HL-60 (cell line): Measurements from ENCODE around the gene ATXN7L2.

Experiments
- DNase-seq, 2 experiments: peaks; one replicate each; pipeline ENCODE4 v3.0.0-alpha.2; 2010 to 2020; ENCODE audit warnings: low read depth in 1 of 2, low spot score in 1 of 2
- H3K27ac ChIP-seq: fragments of 250-450 bp; sonication (Bioruptor Pico); replicated peaks from 2 replicates; pipeline ENCODE4 v1.5.1; 2020; ENCODE audit warnings: mild to moderate bottlenecking, moderate library complexity
- H3K27me3 ChIP-seq: fragments of 250-450 bp; sonication (Bioruptor Pico); 2 replicates; pipeline ENCODE4 v1.5.1; 2021; ENCODE audit warnings: mild to moderate bottlenecking, moderate library complexity; ENCODE audit not compliant: insufficient read depth, poor library complexity, severe bottlenecking
- H3K4me3 ChIP-seq: replicated peaks from 2 replicates; pipeline ENCODE4 v1.5.1; 2011; ENCODE audit warnings: mild to moderate bottlenecking, control low read depth, low read length; ENCODE audit not compliant: insufficient read depth
- GABPA ChIP-seq: IDR thresholded peaks from 2 replicates; pipeline ENCODE4 v1.6.1; 2012; ENCODE audit warnings: low read depth
- POLR2AphosphoS5 ChIP-seq: IDR thresholded peaks from 2 replicates; pipeline ENCODE4 v1.6.1; 2012; ENCODE audit warnings: low read depth
- SPI1 ChIP-seq: IDR thresholded peaks from 2 replicates; pipeline ENCODE4 v1.6.1; 2012; ENCODE audit warnings: low read depth, mild to moderate bottlenecking, borderline replicate concordance
- TF ChIP-seq, protein P1 (sequence below): IDR thresholded peaks from one replicate; pipeline ENCODE4 v1.5.1; 2011; ENCODE audit warnings: low read length, control low read depth, inconsistent platforms; ENCODE audit not compliant: insufficient read depth
- TF ChIP-seq, protein P2 (sequence below): IDR thresholded peaks from 2 replicates; pipeline ENCODE4 v1.6.1; 2012; ENCODE audit warnings: low read depth; ENCODE audit not compliant: insufficient replicate concordance

Gene ATXN7L2

DNA sequence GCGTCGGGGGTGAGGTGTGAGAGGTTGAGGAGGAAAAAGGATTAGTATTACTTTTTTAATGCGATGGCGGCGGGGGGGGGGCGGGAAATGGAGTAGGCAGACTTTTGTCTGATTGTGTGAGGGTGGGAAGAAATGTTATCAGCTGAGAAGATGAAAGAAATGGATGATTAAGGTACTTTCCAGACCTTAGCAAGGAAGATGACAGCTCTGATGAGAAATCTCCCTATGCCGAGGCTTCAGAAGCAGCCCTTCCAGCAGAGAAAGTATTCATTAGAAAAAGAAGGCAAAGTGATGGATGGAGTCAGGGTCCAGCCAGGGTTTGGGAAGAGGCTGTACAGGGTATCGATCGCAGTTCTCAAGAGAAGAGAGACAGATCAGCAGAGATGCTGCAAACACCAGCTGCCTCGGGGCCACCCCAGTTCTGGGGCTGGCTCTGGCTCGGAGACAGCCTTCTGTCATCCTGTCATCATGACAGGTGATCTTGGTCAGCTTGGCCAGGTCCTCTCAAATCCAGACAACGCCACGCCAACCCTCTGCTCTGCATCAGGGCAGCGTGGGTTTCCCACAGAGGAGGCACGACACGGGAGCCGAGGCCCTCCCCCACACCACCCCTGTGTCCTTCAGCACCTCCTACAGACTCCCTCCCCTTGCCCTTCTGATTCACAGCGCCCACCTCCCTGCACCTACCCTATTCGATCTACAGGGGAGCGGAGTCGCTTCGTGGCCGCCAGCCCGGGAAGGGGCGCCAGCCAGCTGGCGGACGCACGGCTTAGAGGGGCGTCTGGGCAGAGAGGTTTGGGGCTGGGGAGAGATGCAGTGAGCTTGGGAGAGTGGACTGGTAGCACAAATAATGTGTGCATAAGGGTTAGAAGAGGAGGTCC, 674 bp upstream of the ATXN7L2 start:
- DNase-seq, result no peak
- Histone ChIP-seq H3K27me3 (peaks cover 4% of the 10 kb centered on the region), H3K4me3 (peak overlapping the region; percentile 69), H3K27ac (no peak overlapping the region)
- TF ChIP-seq GABPA (no peak), SPI1 (no peak), POLR2AphosphoS5 (no peak)
- TF ChIP-seq, protein P1, sequence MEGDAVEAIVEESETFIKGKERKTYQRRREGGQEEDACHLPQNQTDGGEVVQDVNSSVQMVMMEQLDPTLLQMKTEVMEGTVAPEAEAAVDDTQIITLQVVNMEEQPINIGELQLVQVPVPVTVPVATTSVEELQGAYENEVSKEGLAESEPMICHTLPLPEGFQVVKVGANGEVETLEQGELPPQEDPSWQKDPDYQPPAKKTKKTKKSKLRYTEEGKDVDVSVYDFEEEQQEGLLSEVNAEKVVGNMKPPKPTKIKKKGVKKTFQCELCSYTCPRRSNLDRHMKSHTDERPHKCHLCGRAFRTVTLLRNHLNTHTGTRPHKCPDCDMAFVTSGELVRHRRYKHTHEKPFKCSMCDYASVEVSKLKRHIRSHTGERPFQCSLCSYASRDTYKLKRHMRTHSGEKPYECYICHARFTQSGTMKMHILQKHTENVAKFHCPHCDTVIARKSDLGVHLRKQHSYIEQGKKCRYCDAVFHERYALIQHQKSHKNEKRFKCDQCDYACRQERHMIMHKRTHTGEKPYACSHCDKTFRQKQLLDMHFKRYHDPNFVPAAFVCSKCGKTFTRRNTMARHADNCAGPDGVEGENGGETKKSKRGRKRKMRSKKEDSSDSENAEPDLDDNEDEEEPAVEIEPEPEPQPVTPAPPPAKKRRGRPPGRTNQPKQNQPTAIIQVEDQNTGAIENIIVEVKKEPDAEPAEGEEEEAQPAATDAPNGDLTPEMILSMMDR, result no peak
- TF ChIP-seq, protein P2, sequence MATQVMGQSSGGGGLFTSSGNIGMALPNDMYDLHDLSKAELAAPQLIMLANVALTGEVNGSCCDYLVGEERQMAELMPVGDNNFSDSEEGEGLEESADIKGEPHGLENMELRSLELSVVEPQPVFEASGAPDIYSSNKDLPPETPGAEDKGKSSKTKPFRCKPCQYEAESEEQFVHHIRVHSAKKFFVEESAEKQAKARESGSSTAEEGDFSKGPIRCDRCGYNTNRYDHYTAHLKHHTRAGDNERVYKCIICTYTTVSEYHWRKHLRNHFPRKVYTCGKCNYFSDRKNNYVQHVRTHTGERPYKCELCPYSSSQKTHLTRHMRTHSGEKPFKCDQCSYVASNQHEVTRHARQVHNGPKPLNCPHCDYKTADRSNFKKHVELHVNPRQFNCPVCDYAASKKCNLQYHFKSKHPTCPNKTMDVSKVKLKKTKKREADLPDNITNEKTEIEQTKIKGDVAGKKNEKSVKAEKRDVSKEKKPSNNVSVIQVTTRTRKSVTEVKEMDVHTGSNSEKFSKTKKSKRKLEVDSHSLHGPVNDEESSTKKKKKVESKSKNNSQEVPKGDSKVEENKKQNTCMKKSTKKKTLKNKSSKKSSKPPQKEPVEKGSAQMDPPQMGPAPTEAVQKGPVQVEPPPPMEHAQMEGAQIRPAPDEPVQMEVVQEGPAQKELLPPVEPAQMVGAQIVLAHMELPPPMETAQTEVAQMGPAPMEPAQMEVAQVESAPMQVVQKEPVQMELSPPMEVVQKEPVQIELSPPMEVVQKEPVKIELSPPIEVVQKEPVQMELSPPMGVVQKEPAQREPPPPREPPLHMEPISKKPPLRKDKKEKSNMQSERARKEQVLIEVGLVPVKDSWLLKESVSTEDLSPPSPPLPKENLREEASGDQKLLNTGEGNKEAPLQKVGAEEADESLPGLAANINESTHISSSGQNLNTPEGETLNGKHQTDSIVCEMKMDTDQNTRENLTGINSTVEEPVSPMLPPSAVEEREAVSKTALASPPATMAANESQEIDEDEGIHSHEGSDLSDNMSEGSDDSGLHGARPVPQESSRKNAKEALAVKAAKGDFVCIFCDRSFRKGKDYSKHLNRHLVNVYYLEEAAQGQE, result no peak

DNA sequence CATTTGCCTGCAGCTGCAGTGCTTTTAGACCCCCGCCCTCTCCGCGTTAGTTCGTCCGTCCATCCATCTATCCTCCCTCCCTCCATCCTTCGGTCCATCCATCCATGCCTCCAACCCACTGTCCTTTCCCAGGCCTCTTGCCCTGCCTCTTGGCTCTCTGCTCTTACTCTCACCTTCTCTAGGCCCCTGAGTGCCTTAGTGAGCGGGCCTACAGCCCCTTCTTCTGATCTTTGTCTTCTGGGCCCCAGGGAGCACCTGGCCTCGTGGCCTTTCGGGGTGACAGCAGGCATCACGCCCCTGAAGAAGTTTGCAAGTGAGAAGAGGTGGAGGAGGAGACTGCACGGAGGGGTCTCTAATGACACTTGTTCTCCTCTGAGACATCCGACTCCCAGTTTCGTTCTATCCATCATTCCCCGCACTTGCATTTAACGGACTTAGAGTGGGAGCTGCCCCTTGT, 842 bp downstream of the ATXN7L2 start:
- TF ChIP-seq POLR2AphosphoS5 (no peak), GABPA (no peak), SPI1 (no peak)
- TF ChIP-seq, protein P2, result no peak
- no peak for DNase-seq
- peak overlapping the region; percentile 66 for H3K4me3 ChIP-seq
- peaks cover 4% of the 10 kb centered on the region for H3K27me3 ChIP-seq
- peak overlapping the region; percentile 99 for H3K27ac ChIP-seq

DNA sequence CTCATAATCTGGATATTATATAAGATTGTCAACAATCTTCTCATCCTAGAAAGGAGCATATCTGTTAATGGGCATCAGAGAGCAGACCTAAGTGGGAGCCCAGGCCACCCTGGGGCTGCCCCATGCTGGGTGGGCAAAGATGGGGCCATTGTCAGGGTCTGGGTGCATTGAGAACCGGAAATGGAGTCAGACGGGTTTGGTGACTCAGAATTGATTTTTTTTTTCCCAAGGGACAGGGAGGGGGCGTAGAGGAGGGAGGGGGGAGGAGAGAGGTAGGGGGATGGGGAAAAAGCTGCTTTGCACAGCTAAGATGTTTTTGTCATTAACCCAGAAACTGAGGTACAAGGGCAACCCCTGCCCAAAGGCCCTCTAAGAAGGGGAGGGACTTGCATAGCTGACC, 1.3 kb downstream of the ATXN7L2 start:
- Histone ChIP-seq H3K4me3 (peak overlapping the region; percentile 66), H3K27ac (no peak overlapping the region), H3K27me3 (peaks cover 4% of the 10 kb centered on the region)
- no peak for TF ChIP-seq POLR2AphosphoS5
- TF ChIP-seq, protein P1, result no peak
- TF ChIP-seq, protein P2, result no peak
- TF ChIP-seq SPI1, result no peak
- no peak for TF ChIP-seq GABPA
- no peak for DNase-seq
